Liver (tissue), 9 donors: ENCODE data around the gene C14orf180. TPM values are rescaled to one million over a fixed set of nuclear protein-coding genes. Genes with fewer than 3 reads are reported as not detected.

Experiments
- DNase-seq: peaks from one replicate; pipeline ENCODE4 v3.0.0-alpha.2; 2017; ENCODE audit warnings: low spot score
- H3K27ac ChIP-seq, 2 donors: one replicate each; pipeline ENCODE4 v1.7.0; 2013; ENCODE audit warnings: inconsistent platforms in 2 of 2, low read length in 2 of 2, control low read depth in 1 of 2, low read depth in 1 of 2, mild to moderate bottlenecking in 1 of 2
- H3K27me3 ChIP-seq, 4 donors: one replicate each; pipeline versions ENCODE4 v1.6.1 to v1.7.0; 2013; ENCODE audit warnings: low read length in 3 of 4, inconsistent platforms in 1 of 4, mild to moderate bottlenecking in 1 of 4, moderate library complexity in 1 of 4; ENCODE audit not compliant: control insufficient read depth in 4 of 4, insufficient read depth in 4 of 4
- H3K36me3 ChIP-seq, 4 donors: one replicate each; pipeline versions ENCODE4 v1.6.1 to v1.7.0; 2013; ENCODE audit warnings: low read length in 3 of 4, mild to moderate bottlenecking in 3 of 4, low read depth in 1 of 4, moderate library complexity in 1 of 4; ENCODE audit not compliant: control insufficient read depth in 4 of 4, insufficient read depth in 3 of 4
- H3K4me1 ChIP-seq, 4 donors: one replicate each; pipeline versions ENCODE4 v1.6.1 to v1.7.0; 2013; ENCODE audit warnings: low read length in 3 of 4, mild to moderate bottlenecking in 3 of 4, moderate library complexity in 1 of 4; ENCODE audit not compliant: control insufficient read depth in 4 of 4, insufficient read depth in 4 of 4
- H3K4me3 ChIP-seq, 3 donors: one replicate each; pipeline versions ENCODE4 v1.6.1 to v1.7.0; 2013; ENCODE audit warnings: low read length in 3 of 3, control low read depth in 1 of 3, low read depth in 1 of 3, mild to moderate bottlenecking in 1 of 3
- H3K9ac ChIP-seq, 2 donors: one replicate each; pipeline ENCODE4 v1.7.0; 2013; ENCODE audit warnings: low read length in 2 of 2, mild to moderate bottlenecking in 2 of 2, moderate library complexity in 2 of 2, control low read depth in 1 of 2, low read depth in 1 of 2
- H3K9me3 ChIP-seq, 4 donors: one replicate each; pipeline versions ENCODE4 v1.6.1 to v1.7.0; 2013; ENCODE audit warnings: low read length in 3 of 4; ENCODE audit not compliant: control insufficient read depth in 4 of 4
- EGR1 ChIP-seq, 2 donors: IDR thresholded peaks; 2 replicates each; pipeline ENCODE4 v1.6.1; 2016 to 2018; ENCODE audit warnings: antibody characterized with exemption in 2 of 2, low read depth in 2 of 2
- FOXA1 ChIP-seq: IDR thresholded peaks from 2 replicates; pipeline ENCODE4 v1.6.1; 2016; ENCODE audit warnings: antibody characterized with exemption
- FOXA2 ChIP-seq: IDR thresholded peaks from 2 replicates; pipeline ENCODE4 v1.6.1; 2016; ENCODE audit warnings: antibody characterized with exemption
- GABPA ChIP-seq, 2 donors: IDR thresholded peaks in 1 of 2; conservative IDR thresholded peaks in 1 of 2; 2 replicates each; pipeline ENCODE4 v1.6.1; 2016; ENCODE audit warnings: antibody characterized with exemption in 2 of 2, mild to moderate bottlenecking in 1 of 2, moderate library complexity in 1 of 2
- HNF4A ChIP-seq, 2 donors: conservative IDR thresholded peaks; 2 replicates each; pipeline ENCODE4 v1.6.1; 2016; ENCODE audit warnings: antibody characterized with exemption in 2 of 2, mild to moderate bottlenecking in 2 of 2
- HNF4G ChIP-seq: IDR thresholded peaks from 2 replicates; pipeline ENCODE4 v1.6.1; 2016; ENCODE audit warnings: antibody characterized with exemption
- JUND ChIP-seq, 2 donors: IDR thresholded peaks; 2 replicates each; pipeline ENCODE4 v1.6.1; 2016; ENCODE audit warnings: antibody characterized with exemption in 2 of 2
- MAX ChIP-seq: IDR thresholded peaks from 2 replicates; pipeline ENCODE4 v1.6.1; 2016; ENCODE audit warnings: antibody characterized with exemption
- NR2F2 ChIP-seq: IDR thresholded peaks from 2 replicates; pipeline ENCODE4 v1.6.1; 2016; ENCODE audit warnings: antibody characterized with exemption
- RAD21 ChIP-seq, 2 donors: IDR thresholded peaks; 2 replicates each; pipeline ENCODE4 v1.6.1; 2016; ENCODE audit warnings: antibody characterized with exemption in 2 of 2, mild to moderate bottlenecking in 2 of 2
- RXRA ChIP-seq, 2 donors: IDR thresholded peaks; 2 replicates each; pipeline ENCODE4 v1.6.1; 2017 to 2018; ENCODE audit warnings: antibody characterized with exemption in 2 of 2, mild to moderate bottlenecking in 1 of 2
- SP1 ChIP-seq: IDR thresholded peaks from 2 replicates; pipeline ENCODE4 v1.6.1; 2018; ENCODE audit warnings: antibody characterized with exemption, mild to moderate bottlenecking
- TAF1 ChIP-seq: conservative IDR thresholded peaks from 2 replicates; pipeline ENCODE4 v1.6.1; 2016; ENCODE audit warnings: antibody characterized with exemption, mild to moderate bottlenecking
- YY1 ChIP-seq: IDR thresholded peaks from 2 replicates; pipeline ENCODE4 v1.6.1; 2016; ENCODE audit warnings: antibody characterized with exemption, mild to moderate bottlenecking
- WGBS: extraction: QIAGEN DNeasy Blood & Tissue Kit; methylation state at CpG from one replicate; pipeline ENCODE4 v1.1.7; 2013; 5-methylcytosine and 5-hydroxymethylcytosine counted together
- polyA plus RNA-seq, 2 donors: library from polyadenylated mRNA; stranded (reverse) in 1 of 2; unstranded in 1 of 2; fragments of 200-250 nt in 1 of 2; fragments of >200 nt in 1 of 2; fragmentation: Nextera tagmentation in 1 of 2; extraction: Ambion mirVana in 1 of 2; gene quantifications; one replicate each; pipeline versions ENCODE4 v1.2.1 to v1.2.3, GENCODE V29; 2013 to 2015
- total RNA-seq, 2 donors: library from RNA; depleted of rRNA; stranded (reverse); fragments of >200 nt; gene quantifications; one replicate each; pipeline ENCODE4 v1.2.3, GENCODE V29; 2014
- TF ChIP-seq, protein P1 (sequence below): IDR thresholded peaks from 2 replicates; pipeline ENCODE4 v1.6.1; 2016; ENCODE audit warnings: antibody characterized with exemption, mild to moderate bottlenecking
- TF ChIP-seq, protein P2 (sequence below): fragments of 150-350 bp; IDR thresholded peaks from 2 replicates; pipeline ENCODE4 v1.5.1; 2017; ENCODE audit warnings: improper control_type of control experiment, low read depth, low read length; ENCODE audit not compliant: missing input control
- TF ChIP-seq, protein P3 (sequence below): IDR thresholded peaks from 2 replicates; pipeline ENCODE4 v1.6.1; 2016; ENCODE audit warnings: antibody characterized with exemption
- TF ChIP-seq, protein P4 (sequence below): IDR thresholded peaks from 2 replicates; pipeline ENCODE4 v1.6.1; 2016; ENCODE audit warnings: antibody characterized with exemption
- donor health status: healthy.
- donor health status: healthy.
- donor health status: healthy.
- donor health status: healthy.
- donor health status: healthy.

C14orf180 gene
- total and polyA plus RNA-seq, 4 donors = 0.09 to 4.0 (median 2.9) TPM

DNA sequence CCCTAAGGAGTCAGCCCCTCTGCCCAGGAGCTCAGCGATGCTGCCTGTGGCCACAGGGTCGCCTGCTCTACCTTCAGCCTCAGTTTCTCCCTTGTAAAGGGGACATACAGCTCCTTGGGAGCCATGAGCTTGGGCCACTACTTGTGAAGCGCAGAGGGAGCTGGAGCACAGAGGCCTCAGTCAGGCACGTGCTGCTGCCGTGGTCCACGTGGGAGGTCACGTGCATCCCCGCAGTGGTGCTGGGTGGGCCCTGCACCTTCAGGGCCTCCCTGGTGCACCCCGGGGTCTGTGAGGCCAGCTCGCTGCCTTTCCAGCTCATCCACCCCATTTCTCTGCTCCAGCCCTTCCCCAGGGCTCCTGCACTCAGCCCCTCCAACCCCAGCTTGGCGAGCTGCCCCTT lies 10.9 kb upstream of the C14orf180 start:
- no peak for DNase-seq
- peaks cover 0 to 3% (median 0%) of the 10 kb centered on the region in 4 donors for H3K27me3 ChIP-seq
- H3K36me3 ChIP-seq = no peaks in the 10 kb centered on the region
- H3K27ac ChIP-seq = no peak overlapping the region
- H3K4me3 ChIP-seq = no peak overlapping the region
- H3K4me1 ChIP-seq = peaks cover 0 to 3% (median under 1%) of the 10 kb centered on the region in 4 donors
- H3K9me3 ChIP-seq = no peaks in the 10 kb centered on the region
- H3K9ac ChIP-seq = no peak overlapping the region
- TF ChIP-seq FOXA2 (no peak), YY1 (no peak), HNF4A (conservative IDR thresholded peaks at IDR 0.05) (no peak), NR2F2 (no peak), TAF1 (no peak), JUND (IDR thresholded peaks at IDR 0.05) (no peak), FOXA1 (no peak), RXRA (IDR thresholded peaks at IDR 0.05) (no peak), SP1 (no peak), HNF4G (no peak), GABPA (IDR thresholded peaks at IDR 0.05 in 1 of 2, conservative IDR thresholded peaks at IDR 0.05 in 1 of 2) (no peak)
- TF ChIP-seq, protein P1, sequence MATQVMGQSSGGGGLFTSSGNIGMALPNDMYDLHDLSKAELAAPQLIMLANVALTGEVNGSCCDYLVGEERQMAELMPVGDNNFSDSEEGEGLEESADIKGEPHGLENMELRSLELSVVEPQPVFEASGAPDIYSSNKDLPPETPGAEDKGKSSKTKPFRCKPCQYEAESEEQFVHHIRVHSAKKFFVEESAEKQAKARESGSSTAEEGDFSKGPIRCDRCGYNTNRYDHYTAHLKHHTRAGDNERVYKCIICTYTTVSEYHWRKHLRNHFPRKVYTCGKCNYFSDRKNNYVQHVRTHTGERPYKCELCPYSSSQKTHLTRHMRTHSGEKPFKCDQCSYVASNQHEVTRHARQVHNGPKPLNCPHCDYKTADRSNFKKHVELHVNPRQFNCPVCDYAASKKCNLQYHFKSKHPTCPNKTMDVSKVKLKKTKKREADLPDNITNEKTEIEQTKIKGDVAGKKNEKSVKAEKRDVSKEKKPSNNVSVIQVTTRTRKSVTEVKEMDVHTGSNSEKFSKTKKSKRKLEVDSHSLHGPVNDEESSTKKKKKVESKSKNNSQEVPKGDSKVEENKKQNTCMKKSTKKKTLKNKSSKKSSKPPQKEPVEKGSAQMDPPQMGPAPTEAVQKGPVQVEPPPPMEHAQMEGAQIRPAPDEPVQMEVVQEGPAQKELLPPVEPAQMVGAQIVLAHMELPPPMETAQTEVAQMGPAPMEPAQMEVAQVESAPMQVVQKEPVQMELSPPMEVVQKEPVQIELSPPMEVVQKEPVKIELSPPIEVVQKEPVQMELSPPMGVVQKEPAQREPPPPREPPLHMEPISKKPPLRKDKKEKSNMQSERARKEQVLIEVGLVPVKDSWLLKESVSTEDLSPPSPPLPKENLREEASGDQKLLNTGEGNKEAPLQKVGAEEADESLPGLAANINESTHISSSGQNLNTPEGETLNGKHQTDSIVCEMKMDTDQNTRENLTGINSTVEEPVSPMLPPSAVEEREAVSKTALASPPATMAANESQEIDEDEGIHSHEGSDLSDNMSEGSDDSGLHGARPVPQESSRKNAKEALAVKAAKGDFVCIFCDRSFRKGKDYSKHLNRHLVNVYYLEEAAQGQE = no peak
- TF ChIP-seq, protein P2, sequence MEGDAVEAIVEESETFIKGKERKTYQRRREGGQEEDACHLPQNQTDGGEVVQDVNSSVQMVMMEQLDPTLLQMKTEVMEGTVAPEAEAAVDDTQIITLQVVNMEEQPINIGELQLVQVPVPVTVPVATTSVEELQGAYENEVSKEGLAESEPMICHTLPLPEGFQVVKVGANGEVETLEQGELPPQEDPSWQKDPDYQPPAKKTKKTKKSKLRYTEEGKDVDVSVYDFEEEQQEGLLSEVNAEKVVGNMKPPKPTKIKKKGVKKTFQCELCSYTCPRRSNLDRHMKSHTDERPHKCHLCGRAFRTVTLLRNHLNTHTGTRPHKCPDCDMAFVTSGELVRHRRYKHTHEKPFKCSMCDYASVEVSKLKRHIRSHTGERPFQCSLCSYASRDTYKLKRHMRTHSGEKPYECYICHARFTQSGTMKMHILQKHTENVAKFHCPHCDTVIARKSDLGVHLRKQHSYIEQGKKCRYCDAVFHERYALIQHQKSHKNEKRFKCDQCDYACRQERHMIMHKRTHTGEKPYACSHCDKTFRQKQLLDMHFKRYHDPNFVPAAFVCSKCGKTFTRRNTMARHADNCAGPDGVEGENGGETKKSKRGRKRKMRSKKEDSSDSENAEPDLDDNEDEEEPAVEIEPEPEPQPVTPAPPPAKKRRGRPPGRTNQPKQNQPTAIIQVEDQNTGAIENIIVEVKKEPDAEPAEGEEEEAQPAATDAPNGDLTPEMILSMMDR = no peak
- TF ChIP-seq, protein P3, sequence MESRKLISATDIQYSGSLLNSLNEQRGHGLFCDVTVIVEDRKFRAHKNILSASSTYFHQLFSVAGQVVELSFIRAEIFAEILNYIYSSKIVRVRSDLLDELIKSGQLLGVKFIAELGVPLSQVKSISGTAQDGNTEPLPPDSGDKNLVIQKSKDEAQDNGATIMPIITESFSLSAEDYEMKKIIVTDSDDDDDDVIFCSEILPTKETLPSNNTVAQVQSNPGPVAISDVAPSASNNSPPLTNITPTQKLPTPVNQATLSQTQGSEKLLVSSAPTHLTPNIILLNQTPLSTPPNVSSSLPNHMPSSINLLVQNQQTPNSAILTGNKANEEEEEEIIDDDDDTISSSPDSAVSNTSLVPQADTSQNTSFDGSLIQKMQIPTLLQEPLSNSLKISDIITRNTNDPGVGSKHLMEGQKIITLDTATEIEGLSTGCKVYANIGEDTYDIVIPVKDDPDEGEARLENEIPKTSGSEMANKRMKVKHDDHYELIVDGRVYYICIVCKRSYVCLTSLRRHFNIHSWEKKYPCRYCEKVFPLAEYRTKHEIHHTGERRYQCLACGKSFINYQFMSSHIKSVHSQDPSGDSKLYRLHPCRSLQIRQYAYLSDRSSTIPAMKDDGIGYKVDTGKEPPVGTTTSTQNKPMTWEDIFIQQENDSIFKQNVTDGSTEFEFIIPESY = no peak
- WGBS = 76% methylated on average over 11 of the region's 11 CpGs

DNA sequence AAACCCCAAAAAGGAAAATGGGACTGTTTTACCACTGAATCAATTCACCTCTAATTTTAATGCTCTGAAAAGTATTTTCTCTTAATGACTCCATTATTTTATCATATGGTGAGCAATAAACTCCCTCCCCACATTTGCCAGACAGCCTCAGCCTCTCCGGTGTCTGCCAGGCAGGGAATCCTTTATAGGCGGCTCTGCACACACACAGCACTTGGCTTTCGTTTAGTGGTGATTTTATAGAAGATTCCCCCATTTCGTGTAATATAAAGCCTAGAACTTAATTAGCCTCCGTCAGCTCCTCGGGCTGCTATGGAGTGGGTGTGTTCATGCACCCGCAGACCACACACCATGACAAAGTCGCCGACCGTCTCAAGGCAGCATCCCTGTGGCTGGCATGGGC lies 10.1 kb upstream of the C14orf180 start:
- Histone ChIP-seq H3K27me3 (peaks cover 0 to 3% (median 0%) of the 10 kb centered on the region in 4 donors), H3K36me3 (no peaks in the 10 kb centered on the region), H3K27ac (no peak overlapping the region), H3K4me3 (no peak overlapping the region), H3K9me3 (no peaks in the 10 kb centered on the region), H3K4me1 (no peaks in the 10 kb centered on the region), H3K9ac (no peak overlapping the region)
- WGBS = 72% methylated on average over 10 of the region's 10 CpGs
- no peak for DNase-seq
- TF ChIP-seq, protein P4, sequence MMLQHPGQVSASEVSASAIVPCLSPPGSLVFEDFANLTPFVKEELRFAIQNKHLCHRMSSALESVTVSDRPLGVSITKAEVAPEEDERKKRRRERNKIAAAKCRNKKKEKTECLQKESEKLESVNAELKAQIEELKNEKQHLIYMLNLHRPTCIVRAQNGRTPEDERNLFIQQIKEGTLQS = no peak
- TF ChIP-seq HNF4A (conservative IDR thresholded peaks at IDR 0.05) (no peak), JUND (IDR thresholded peaks at IDR 0.05) (no peak), NR2F2 (no peak), FOXA1 (no peak), FOXA2 (no peak), EGR1 (IDR thresholded peaks at IDR 0.05; ENCODE audit: low read depth in 2 of 2) (no peak), MAX (no peak), SP1 (no peak), RAD21 (IDR thresholded peaks at IDR 0.05) (no peak), TAF1 (no peak), YY1 (no peak), RXRA (IDR thresholded peaks at IDR 0.05) (no peak), HNF4G (no peak), GABPA (IDR thresholded peaks at IDR 0.05 in 1 of 2, conservative IDR thresholded peaks at IDR 0.05 in 1 of 2) (no peak)
- TF ChIP-seq, protein P3 = no peak
- TF ChIP-seq, protein P2 = no peak
